8988T (cell line): ENCODE data around the gene MAP3K21.

Experiments
- DNase-seq: peaks from one replicate; pipeline ENCODE4 v3.0.0; 2011

The MAP3K21 gene

DNA sequence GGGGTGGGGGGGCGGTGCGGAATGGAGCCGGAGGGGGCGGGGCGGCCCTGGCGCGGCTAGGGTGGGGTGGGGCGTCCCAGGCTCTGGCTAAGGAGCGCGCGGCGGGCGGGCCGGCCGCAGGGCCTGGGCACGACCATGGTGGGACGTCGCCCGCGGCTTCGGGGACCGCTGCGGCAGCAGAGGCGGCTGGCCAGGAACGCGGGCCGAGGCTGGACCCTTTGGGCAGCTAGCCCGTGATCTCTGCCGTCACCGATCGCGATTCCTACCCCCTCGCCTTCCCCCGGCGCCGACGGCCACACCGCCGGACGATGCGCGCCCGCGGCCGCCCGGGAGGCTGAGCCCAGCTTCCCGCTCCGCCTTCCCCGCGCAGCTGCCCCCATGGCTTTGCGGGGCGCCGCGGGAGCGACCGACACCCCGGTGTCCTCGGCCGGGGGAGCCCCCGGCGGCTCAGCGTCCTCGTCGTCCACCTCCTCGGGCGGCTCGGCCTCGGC lies at the start of gene MAP3K21:
MAP3K21 (plus strand) TSS at position 74 of the 491 bp plus-strand sequence; CDS start at position 379, 305 bp downstream.
- no peak for DNase-seq

DNA sequence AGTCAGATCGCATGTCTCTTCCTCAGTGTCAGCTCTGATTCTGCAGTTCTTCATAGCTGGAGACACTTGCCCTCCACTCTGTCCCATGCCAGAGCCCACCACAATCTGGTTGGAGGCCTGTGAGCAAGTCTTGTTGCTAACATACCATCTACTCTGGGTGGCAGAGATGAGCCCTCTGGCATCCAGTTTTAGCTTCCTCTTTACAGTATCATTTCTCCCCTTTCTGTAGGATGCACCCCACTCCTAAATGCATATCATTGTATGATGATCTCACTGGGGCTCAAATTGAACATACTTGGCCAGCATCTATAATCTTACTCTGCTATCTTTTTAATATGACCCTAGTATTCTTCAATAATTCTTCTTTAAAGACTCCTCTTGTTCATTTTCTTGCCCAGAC lies 48.9 kb upstream of the MAP3K21 start:
- no peak for DNase-seq

DNA sequence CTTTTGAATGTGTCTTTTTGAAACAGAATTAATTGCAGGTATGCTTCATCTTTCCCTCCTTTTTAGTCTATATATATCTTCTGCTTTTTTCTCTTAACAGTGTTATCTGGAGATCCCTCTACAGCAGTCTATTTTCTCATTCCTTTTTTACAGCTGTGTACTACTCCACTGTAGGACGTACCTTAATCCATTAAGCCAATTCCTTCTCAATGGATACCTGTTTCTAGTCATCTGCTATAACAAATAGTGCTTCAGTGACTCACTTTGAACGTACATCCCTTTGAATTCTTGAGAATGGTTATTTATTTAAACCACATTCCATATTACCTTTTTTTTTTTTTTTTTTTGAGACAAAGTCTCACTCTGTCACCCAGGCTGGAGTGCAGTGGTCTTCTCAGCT lies 47.6 kb upstream of the MAP3K21 start:
- no peak for DNase-seq

DNA sequence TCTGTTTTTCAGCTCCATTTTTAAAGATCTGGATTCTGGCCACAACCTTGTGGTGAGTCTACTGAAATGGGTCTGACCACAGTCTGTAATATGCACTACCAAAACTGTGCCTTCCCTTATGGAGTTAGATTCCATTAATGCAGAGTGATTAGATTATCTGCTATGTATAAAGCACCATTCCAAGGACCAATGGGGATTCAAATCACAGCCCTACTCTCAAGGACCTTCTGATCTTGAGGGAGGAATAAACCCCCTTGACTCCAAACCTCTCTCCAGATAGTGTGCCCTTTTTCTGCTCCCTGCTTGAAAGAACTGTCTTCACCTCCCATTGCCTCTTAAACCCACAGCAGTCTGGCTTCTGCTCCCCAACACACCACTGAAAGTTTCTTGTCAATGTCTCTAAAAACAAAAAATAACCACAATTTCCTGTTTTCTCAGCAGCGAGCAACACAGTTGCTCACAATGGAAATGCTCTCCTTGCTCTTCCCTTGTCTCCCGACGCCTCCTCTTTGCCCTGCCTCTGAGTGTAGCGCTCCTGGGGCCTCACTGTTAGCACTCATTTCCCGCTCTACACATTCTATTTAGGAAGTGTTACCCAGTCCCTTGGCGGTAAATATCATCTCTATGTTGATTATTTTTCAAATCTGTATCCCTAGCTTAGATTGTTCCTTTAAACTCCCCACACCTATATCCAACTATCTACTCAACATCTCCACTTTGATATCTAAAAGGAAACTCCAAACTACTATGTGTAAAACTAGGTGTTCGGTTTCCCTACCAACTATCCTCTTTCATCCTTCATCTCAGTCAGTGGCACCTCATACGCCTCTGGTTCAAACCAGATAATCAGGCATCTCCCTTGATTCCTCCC lies 45.6 kb upstream of the MAP3K21 start:
- DNase-seq, result no peak

DNA sequence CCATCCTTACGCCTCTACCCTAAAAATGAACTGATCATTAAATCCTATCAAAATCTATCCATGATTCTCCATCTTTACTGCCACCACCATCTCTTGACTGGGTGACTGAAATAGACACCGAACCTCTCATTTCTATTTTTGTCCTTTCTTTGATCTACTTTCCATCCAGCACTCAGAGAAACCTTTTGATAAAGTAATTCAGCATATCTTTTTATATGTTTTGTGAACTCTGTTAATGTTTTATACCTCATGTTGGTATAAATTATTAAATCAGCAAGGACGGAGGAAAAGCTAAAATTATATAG lies 45.0 kb upstream of the MAP3K21 start:
- no peak for DNase-seq

DNA sequence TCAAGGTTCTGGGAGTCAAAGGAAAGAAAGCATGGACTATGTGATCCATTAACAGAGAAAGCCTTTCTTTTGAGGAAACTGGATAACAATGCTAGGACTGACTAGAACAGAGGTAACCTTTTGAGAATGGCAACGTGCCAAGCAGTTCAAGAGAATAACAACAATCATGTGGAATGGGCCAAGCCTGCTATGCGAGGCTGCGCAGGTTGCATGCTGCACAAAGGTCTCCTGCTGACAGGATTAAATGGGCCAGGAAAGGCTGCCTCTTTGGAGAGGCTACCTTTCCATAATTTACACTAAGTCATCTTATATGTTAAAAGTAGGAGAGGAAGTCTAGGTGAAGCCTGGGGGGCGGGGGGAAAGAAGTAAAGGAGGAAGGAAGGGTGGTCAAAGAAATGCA lies 37.8 kb upstream of the MAP3K21 start:
- no peak for DNase-seq

DNA sequence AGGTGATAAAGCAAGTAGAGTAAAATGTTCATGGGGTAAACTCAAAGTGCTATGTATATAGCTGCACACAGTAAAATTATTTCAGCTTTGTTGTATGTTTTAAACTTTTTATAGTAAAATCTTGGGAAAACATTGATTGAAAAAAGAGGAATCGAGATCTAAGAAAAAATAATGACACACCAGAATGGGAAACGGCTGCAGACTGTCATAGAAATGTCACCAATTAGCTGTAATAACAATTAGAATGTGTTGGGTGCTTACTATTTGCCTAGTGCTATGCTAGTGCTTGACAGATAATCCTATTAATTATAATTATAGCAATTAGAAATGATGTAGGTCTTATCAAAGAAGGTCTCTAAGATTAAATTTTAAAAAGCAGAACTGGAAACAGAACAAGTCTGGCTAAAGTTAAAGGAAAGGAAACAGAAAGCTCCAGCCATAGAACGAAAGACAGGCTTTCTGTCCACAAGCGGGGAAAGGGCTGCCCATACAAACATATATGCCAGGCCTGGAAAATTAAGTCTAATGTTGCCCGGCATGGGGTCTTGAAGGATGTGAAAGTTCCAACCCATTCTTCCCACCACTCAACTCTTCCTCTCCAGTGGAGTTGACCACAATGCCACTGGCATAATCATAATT lies 37.0 kb upstream of the MAP3K21 start:
- no peak for DNase-seq

DNA sequence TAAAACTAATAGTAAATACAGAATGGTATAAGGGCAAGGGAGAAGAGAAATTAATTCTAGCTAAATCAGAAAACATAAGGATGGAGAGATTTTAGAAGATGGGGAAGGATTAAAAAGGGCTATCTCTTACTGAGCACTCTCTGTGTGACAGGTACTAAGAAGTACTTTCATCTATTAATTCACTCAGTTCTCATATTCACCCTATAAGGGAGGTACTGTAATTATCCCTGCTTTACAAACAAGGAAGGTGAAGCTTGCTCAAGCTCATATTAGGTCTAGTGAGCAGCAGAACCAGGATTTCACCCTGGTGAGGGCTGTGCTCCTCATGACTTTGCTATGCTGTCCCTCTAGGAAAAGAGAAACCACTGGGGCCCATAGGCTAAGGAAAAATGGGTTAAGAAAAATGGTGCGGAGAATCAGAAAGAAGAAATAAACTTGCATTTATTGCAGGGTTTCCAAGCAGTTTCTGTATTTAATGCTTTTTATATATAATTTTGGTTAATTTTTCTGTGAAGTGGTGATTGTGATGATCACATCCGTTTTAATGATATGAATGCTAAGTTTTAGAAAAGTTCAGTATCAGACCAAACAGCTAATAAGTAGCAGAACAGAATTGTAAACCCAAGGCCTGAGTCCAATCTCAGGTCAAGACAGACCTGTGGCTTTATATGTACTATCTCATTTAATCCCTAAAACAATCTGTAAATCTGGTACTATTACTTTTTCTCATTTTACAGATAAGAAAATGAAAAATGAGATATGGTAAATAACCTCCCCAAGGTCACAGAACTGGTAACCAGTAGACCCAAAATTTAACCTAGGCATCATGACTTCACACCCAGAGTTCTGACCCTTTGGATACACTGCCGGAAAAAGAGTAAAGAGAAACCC lies 33.7 kb upstream of the MAP3K21 start:
- DNase-seq, result no peak

DNA sequence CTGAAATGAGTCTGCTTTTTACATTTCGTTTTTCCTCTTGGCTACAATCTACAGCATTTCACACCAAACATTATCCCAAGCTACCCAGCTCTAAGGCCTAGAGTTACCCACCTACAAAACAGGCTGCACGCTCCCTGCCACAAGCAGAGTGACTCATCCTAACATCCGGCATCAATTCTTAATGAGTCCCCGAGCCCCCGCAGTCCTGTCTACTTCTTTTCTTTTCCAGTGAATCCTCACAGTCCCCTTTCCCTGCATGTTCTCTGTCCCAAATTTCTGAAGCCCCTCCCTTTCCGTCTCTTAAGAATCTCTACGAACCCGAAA lies 32.6 kb upstream of the MAP3K21 start:
- DNase-seq, result peak; percentile 21

DNA sequence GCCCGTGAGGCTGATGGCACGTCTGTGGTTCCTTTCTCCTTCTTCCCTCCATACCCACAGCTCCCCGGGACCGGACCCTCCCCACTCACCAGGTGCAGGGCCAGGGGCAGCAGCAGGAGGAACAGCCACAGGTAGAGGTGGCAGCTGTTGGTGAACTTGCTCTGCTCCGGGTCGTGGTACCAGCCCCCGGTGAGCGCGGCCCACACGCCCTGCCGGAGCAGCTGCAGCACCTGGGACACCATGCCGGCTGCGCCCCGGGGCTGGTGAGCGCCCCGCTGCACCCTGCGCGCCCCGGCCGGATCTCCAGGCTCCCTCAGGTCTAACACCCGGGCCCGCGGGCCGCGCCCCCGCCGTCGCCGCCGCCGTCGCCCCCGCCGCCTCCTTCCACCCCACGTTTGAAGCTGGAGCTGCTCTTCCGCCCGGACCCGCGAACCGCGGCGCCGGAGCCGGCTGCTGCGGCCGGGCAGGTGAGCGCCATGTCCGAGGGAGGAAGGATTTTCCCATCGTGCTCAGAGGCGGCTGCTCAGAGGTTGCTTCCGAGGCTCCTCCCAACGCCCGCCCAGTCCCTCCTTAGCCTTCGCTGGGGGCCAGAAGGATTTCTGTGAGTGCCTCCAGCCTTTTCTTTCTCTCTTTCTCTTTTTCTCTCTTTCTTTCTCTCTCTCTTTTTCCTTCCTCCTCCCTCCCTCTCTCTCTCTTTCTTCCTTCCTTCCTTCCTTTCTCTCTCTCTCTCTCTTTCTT lies 32.1 kb upstream of the MAP3K21 start, which contains the start of gene PCNX2:
PCNX2 (minus strand) TSS at position 489 of the 738 bp plus-strand sequence; CDS start at position 242, 247 bp downstream.
- peak; percentile 69 for DNase-seq

DNA sequence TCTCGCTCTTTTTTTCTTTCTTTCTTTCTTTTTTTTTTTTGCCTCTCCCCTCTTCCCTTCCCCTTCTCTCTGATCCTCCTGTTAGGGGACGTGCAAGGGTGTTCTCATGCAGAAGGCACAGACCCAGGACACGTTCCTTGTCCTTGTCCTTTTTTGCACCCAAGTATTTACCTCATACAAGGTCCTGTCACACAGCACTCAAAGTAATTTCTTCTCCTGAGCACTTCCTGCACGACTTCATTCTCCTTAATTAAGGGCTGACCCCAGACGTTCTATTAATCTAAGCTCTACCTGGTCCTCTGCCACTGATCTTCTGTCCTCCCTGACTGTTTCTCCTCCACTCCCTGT lies 31.6 kb upstream of the MAP3K21 start:
- no peak for DNase-seq

DNA sequence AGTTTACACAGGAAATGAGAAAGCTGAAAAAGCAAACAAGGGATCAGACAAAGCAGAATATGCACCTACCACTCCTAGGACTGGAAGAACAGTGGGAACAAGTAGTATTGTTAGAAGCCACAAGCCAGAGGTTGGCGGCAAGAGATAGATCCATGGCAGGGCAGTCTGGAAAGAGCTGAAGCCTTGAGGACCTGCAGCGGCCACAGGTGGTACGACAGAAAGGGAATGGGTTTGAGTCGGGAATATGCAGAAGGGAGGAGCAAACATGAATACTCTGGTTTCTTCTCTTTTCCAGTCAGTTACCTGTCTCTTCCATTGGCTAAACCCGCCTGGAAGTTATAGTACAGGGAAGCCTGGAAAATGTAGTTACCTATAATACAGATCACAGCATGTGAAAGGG lies 28.1 kb upstream of the MAP3K21 start:
- no peak for DNase-seq

DNA sequence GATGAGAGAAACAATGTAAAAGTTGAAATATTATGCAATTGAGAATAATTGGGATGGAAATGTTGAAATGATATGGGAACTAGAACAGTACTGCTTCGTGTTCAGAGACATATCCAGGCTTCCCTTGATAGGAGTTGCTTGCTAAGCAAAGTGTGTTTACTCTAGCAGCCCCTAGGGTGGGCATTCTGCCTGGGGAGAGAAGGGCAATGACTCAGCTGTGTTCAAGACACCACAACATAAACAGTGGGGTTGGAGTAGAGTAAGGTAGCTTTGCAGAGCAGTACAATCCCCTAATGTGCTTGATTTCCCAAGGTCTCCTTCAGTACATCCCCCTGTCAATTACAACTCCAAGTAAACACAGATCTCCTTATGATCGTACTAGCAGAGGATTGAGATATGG lies 27.2 kb upstream of the MAP3K21 start:
- no peak for DNase-seq

DNA sequence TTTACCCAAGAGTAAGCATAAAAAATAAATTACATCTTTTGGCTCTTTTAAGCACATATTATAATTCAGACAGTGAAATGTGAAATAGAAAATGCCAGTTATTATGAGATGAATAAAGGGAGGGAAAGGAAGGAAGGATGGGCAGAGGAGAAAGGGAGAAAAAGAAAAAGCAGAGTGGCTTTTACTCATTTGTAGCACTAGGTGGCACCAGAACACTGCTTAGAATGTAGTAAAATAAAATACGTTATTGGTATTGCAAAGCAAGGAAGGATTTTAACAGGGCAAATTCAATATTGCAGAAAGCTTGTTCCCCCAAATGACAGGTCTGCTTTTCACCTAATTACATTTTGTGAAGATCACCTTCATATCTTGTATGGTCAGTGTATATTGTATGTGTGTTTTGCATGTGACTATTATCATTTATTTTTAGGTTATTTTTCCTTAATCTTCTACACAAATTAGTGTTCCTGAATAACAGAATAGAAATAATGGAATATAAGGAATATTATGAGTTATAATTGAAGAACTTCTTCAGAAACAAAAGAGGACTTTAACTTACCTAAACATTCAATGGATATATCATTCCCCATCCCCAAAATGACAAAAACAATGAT lies 22.9 kb upstream of the MAP3K21 start:
- DNase-seq, result no peak

DNA sequence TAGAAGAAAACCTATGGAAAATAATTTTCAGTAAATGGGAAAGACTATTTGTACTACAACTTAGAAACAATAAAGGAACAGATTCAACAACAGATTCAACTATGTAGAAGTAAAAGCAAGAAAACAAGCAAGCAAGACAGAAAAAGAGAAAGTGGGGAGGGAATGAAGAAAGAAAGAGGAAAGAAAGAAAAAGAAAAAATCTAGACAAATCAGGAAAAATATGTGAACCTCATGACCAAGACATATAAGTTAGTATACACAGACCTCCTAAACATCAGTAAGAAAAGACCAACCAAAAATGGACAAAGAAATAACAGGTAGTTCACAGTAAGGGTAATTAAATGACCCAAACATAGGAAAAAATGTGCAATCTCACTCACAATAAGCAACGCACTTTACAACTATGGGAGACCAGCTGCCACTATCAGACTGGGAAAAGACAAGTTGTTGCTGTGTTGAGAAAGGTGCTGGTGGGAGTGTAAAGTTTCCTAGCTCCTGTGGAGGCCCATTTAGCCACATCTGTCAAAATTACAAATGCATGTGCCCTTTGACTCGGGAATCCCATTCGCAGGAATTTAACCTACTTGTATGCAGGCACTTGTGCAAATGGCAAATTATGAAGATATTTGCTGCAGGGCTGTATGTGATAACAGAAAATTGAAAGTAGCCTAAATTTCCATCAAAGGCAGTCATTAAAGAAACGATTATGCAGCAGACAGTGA lies 13.9 kb upstream of the MAP3K21 start:
- DNase-seq, result no peak

DNA sequence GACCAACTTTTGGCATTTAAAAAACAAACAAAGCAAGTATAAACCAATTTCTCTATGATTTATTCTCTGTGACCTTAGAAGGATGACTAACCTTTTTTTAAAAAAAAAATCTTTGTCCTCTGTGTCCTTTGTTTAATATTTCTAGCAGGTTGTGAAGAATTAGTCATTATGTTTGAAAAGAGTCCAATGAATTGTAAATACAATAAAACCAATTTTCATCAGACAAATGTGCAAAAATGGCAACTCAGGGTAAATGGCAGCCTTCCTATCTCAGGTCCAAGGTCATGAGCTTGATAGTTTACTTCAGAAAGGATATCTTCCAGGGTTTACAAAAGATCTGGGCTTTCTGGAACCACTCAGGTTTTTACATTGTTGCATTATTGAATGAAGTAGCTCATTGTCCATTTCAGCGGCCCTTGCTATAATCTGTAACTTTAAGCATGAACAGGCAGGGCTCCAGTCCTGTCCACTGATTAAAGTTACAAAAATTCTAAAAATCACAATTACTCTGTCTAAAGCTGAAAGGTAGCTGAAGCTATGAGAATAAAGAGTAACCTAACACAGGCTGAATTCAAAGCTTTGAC lies 11.7 kb upstream of the MAP3K21 start:
- no peak for DNase-seq

DNA sequence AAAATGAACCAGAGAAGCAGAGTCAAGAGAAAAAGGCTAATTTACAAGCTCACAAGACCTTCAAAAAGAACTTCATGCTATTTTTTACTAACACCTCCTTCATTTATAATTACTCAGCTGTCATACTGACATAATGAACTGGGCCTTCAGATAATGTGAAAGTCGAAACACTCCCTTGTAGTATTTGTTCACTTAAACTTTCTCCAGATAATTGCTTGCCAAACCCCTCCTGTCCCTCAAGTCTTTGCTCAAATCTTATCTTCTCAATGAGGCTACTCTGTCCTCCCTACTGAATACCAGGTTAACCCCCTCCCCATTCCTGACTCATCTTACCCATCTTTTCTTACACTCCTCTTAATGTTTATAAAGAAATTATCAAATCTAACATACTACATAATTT lies 11.1 kb upstream of the MAP3K21 start:
- no peak for DNase-seq

DNA sequence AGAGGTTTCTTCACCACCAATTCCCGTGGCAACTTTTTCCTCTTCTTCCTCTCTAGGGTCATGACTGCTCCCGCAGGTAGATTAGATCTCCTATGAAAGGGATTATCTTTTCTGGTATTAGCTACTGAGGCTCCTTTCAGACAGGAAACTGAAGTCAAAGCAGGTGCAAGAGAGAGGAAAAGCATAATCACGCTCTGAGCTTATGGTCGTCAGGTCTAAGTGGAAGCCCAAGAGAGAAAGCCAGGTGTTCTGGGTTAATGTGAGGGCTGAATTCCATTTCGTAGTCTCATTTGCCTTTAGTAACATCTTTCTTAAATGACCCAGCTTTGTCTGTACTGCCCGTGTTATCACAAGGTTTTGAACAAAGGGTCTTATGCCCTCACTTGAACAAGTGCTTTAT lies 8.3 kb upstream of the MAP3K21 start:
- DNase-seq, result no peak

DNA sequence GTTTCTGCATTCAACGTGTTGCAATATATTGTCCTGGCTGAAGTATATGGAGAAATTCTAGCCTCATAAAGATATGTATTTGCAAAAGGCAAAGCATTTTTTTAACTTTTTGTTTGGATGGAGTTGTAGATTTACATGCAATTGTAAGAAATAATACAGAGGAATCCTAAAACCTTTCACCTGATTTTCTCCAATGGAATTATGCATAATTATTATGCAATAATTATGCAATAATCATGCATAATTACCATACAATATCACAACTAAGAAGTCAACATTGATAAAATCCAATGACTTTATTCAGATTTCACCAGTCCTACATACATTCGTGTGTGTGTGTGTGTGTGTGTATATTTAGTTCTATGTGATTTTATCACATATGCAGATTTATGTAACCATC lies 7.5 kb upstream of the MAP3K21 start:
- DNase-seq, result no peak

DNA sequence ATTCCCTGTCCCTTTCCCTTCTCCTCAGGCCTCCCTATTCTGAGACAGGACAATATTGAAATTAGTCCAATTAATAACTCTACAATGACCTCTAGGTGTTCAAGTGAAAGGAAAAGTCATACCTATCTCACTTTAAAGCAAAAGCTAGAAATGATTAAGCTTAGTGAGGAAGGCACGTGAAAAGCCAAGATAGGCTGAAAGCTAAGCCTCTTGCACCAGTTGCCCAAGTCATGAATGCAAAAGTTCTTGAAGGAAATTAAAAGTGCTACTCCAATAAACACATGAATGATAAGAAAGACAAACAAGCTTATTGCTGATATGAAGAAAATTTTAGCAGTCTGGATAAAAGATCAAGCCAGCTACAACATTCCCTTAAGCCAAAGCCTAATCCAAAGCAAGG lies 3.8 kb upstream of the MAP3K21 start:
- DNase-seq, result no peak

DNA sequence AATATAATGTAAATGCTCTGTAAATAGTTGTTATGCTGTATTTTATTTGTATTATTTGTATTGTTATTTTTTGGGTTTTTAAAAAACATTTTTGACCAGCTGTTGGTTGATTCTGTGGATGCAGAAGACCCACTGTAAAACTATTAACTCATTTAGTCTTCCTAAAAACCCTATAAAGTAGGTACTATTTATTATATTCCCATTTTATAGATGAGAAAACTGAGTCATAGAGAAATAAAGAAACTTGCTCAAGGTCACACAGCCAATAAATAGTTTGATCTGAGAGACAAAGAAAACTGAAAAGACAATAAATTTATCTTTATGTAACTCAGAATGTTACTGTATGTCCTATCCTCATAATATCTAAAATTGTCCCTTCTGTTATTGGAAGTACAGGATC lies 1.2 kb upstream of the MAP3K21 start:
- no peak for DNase-seq
